HS-27A (cell line): ENCODE results near the gene HOOK2.
"Not testable (repeated sequence)": the region's sequence is repeated elsewhere in the genome, so short reads cannot be mapped to it uniquely, and the experiment has no call there.

Experiments used
- DNase-seq: peaks from one replicate; pipeline ENCODE4 v3.0.0-alpha.2; 2012; ENCODE audit warnings: low read depth, missing footprints

The HOOK2 gene

DNA sequence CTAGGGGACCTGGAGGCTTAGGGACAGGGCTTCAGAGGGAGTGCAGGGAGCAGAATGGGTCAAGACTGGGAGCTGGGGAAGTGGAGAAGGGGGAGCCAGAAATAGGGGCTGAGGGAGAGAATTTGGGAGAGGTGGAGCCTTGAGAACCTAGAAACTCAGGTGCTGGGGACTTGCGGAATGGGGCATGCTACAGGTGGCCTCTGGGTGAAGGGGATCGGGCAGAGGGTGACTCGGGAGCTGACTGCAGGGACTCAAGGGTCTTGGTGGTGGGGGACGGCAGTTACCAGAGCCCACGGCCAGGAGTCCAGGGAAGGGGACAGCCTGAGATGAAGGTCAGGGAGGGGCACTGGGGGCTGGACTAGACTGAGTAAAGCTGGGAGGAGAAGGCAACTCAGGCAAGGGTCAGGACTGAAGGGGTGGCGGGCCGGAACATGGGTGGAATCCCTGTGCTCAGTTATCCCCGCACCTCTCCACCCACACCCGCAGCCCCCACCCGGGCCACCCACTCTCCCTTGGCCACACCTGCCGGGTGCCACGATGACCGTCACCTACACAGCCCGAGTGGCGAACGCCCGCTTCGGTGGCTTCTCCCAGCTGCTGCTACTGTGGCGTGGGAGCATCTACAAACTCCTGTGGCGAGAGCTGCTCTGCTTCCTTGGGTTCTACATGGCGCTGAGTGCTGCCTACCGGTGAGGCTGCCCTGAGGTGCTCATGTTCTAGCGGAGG lies 23.1 kb downstream of the HOOK2 start:
- no peak for DNase-seq

GRCh38 chr19:12751635-12752034 lies 23.7 kb downstream of the HOOK2 start, which contains the start of gene BEST2:
Gene BEST2 (plus strand): TSS chr19:12751791. CDS start chr19:12752593, 802 bp downstream.
- DNase-seq = no peak

DNA sequence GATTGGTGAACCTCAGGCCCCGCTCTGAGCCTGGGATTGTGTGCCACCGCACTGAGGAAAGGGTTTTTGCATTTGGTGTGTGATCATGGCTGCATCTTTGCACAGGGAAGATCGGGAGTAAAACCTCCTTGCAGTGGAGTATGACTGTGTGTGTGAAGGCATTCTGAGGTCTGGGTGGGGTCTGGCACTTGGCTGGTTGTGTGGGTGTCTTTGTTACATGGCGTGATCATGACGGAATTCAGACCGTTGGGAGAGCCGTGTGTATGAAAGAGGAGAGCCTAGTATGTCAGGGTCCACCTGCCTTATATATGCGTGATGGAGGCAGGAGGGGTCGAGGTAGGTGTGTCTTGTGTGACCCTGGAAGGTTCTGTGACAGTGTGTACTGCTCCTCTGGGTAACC lies 24.5 kb downstream of the HOOK2 start:
- no peak for DNase-seq

DNA sequence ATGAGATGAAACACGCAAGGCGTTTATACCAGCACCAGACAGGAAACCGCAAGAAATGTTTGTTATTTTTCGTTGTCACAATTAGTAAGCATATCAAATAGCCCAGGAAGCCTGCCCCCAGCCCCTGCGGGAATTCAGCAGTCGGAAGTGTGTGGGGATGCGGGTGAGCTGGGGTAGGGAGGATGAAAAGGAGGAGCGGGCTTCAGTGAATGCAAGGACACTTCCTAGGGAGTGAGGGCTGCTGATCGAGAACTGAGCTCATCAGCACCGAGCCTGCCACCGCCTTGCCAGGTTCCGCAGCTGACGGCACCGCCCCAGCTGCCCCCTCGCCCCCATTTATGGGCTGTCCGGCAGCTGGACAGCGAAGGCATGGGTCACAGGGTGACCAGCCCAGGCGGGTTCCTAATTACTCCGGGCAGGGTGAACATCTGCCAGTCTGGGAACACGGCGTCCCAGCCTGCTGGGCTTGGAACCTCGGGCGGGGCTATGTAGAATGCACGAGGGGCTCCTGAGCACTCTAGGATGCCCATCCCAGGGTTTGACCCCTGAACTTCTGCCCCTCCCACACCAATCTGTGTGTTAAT lies 25.3 kb downstream of the HOOK2 start:
- no peak for DNase-seq

- DNase-seq = no peak
Measured at GRCh38 chr19:12748489-12748888, 26.9 kb downstream of the HOOK2 start.

- DNase-seq = no peak
Measured at GRCh38 chr19:12745166-12745897, 30.0 kb downstream of the HOOK2 start.

- no peak for DNase-seq
Measured at GRCh38 chr19:12737835-12738351, 37.5 kb downstream of the HOOK2 start.

DNA sequence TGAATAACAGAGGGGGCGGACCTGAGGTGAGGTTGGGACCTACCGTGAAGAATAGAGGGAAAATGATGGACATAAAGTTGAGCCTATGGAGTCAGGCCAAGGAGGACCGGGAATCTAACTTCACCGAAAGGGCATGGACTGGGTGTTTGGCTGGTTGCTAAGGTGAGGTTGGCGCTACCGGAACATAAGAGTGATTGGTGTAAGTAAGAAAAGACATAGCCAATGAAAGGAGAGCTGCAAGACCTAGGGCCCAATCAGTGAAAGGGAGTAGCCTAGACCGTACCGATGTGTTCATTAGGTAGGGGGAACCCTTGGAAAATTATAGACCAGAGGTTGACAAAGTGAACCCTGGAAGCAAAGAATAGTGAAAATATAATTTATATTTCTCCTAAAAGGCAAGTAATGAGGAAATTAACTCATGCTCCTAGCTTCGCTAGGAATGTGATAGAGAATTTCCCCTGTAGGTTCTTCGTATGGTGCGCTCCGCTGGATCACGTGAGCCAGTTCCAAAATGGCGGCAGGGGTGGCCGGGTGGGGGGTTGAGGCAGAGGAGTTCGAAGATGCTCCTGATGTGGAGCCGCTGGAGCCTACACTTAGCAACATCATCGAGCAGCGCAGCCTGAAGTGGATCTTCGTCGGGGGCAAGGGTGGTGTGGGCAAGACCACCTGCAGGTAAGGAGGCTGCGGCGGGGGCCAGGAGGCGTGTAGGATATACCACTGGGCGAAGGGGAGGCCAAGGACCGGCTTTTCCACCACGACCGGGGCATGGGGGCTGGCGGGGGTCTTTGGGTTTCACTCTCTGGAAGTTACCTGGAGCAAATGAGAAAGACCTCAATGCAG lies 38.1 kb downstream of the HOOK2 start, which contains the start of gene GET3:
Gene GET3 (plus strand): TSS at position 503 of the 840 bp plus-strand sequence. CDS start 9 bp downstream, at position 512.
- DNase-seq = peak; percentile 98

DNA sequence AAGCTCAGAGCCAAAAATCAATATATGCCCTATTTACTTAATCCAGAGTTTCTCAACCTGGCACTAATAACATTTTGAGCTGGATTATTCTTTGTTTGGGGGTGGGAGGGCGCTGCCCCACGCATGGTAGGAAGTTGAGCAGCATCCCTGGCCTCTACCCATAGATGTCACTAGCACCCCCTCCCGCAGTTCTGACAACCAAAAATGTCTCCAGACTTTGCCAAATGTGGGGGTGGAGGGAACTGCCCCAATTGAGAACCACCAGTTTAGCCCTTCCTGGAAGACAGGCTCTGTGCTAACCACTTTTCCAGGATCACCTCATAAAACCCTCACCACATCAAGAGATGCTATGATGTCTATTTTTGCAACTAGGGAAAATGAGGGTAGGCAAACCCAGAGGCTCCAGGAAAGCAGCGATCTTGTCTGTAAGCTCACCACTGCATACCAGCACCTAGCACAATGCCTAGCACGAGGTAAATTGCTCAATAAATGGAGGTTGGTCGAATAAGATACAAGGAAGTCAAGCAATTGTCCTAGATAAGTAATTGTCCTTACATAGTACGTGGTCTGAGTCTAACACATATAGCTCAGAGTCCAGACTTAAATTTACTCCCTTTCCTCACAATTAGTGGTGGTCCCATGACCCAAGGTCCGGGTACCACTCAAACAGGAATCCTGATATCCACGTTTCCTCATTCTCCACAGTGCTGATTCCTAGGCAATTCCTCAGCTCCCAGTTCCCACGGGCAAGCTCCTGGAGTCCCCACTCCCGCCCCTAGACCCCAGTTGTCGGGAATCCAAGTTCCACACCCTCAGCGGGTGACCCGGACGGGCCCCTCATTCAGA lies 41.8 kb downstream of the HOOK2 start:
- no peak for DNase-seq

DNA sequence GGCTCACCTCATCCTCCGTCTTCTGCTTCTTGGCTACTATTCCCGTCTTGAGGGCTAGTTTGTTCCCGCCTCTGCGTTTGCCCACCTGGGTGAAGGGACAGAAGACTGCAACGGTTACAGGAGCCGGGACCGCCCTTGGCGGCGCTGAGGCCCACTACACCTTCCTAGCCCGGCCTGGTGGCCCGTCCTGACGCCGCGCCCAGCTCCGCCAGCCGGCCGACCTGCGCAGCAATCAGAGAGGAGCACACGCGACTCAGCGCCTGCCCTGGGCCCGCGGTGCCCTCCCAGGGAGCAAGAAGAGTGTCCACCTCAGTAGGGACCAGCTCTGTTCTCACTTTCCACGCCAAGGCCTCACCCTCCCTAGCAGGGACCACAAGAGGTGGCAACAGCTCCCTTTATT lies 44.0 kb downstream of the HOOK2 start:
- DNase-seq = no peak

- no peak for DNase-seq
Measured at GRCh38 chr19:12730064-12730463, 45.3 kb downstream of the HOOK2 start.

DNA sequence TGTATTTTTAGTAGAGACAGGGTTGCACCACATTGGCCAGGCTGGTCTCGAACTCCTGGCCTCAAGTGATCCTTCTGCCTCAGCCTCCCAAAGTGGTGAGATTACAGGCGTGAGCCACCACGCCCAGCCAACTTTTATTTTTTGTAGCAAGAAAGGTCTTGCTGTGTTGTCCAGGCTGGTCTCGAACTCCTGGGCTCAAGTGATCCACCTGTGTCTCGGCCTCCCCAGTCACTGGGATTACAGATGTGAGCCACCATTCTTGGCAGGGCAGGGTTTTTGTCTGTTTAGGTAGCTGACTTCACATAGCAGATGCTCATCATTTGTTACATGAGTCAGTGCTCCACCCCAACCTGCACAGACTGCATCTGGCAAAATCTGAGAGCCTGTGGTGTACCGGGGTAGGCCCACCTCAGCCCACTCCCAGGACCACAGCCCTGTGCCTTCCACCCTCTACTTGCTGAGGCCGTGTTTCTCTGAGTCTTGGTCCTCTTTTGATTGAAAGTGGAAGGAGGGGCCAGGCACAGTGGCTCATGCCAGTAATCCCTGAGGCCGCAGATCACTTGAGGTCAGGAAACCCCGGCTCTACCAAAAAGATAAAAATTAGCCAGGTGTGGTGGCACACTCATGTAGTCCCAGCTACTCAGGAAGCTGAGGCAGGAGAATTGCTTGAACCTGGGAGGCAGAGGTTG lies 47.5 kb downstream of the HOOK2 start:
- no peak for DNase-seq

- no peak for DNase-seq
Measured at GRCh38 chr19:12726988-12727316, 48.4 kb downstream of the HOOK2 start.

DNA sequence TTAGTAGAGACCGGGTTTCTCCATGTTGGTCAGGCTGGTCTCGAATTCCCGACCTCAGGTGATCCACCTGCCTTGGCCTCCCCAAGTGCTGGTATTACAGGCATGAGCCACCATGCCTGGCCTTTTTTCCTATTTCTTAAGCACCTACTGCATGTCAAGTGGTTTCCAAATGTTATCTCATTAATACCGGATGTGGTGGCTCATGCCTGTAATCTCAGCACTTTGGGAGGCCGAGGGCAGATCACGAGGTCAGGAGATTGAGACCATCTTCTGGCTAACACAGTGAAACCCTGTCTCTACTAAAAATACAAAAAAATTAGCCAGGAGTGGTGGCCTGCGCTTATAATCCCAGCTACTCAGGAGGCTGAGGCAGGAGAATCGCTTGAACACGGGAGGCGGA lies 49.7 kb downstream of the HOOK2 start:
- not testable (repeated sequence) for DNase-seq

- no peak for DNase-seq
Measured at GRCh38 chr19:12723641-12724426, 51.5 kb downstream of the HOOK2 start, which contains the start of gene TNPO2. Gene TNPO2 (minus strand): TSS chr19:12723932. CDS start chr19:12720977, 2,955 bp downstream.

DNA sequence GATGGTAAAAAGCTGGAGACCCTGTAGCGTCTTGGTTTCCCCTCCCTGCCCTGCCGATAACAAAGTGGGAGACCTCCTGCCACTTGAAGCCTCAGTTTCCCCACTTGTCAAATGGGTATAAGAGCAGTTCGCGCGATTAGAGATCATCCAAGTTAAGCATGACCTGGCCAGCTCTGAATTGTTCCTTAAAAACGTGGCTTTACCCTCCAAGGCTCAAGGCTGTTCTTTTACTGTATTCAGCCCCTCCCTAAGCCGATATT lies 52.0 kb downstream of the HOOK2 start:
- no peak for DNase-seq

- DNase-seq = peak; percentile 99
Measured at GRCh38 chr19:12722566-12723380, 52.6 kb downstream of the HOOK2 start.

DNA sequence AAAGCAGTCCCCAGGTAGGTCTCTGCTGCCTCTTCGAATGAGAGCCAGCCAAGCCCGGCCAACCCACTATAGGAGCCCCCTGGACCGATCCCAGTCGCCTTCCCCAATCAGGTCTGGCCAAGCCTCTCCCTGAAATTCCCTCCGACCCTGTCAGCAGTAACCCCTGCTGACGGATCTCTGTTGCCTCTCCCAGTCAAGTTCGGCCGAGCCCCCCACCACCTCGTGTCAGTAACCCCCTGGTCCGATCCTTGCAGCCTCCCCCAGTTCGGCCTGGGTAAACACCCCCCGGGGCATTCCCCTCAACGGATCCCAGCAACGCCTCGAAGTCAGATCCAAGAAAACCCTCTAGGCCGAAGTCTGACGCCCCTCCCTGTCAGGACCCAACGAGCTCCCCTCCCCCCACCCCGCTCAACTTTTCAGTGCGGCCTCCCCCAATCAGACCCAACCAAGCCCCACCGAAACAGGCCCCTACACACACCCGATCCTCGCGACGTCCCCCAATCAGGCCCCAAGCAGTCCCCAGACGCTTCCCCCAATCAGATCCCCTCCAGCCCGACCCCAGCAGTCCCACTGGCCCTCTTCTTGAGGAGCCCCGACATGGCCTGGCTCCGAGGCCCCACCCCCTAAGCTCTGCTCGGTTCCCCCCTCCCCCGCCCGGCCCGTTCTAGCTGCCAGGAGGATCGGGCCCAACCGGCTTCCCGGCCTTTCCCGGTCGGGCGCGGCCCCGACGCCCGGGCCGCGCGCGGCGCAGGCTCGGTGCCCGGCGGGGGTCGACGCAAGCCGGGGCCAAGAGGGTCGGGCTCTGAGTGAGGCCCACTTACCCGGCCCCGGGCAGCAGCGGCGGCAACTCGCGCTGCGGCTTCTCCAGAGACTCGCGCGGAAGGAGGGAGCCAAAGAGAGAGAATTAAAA lies 53.4 kb downstream of the HOOK2 start:
- DNase-seq = no peak
